Activated naive CD8-positive, alpha-beta T cell treated with anti-CD3 and anti-CD28 coated beads, Interleukin-2, amount 50 U/mL, for 16 hours (primary cell): Measurements from ENCODE around the gene PLA2G3.

Experiments used
- DNase-seq: peaks from one replicate; pipeline ENCODE4 v3.0.0-alpha.2; 2020; ENCODE audit warnings: low read depth, low spot score

The PLA2G3 gene

DNA sequence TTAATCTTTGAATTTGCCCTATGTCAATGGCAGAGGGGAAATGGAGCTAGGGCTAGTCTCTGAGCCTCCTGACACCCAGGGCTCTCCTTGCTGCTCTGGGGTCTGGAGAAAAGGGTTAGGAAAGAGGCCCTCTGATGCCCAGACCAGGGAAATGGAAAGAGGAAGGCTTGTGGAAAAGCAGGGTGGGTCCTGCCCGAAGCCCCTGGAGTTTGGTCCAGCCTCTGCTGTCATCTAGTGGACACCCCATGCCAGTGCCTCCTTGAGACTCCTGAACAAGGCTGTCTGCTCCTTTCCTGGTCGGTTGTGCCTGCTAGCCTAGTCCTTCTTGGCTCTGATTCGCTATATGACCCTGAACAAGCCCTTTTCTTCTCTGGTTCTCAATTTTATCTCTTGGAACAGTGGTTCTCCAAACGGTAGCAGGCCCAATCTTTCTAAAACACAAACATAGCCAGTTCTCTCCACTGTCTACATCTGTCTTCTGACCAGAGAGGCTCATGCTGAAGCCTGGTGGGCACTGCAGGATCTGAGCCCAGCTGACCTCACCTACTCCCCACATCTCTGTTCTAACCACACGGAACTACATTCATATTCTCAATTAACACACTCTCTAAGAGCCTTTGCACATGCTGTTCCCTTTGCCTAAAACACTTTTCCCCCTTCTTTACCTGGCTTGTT lies 8.8 kb upstream of the PLA2G3 start:
- no peak for DNase-seq

DNA sequence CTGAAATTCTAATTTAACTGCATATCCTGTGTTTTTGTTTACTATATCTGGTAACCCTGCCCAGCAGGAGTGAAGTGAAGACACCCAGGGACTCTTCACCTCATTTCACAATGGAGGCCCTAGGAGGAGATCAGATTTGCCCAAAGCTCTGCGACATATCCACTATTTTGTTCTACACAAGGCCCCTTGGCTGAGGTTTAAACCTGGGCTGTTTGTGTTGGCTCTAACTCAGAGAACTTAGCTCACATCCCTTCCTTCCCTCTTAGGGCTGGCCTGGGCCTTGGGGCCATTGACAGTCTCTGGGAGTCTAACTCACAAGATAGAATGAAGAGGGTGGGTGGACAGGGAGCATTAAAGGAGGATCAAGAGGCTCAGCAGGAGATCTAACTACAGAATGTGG lies 8.2 kb upstream of the PLA2G3 start:
- DNase-seq: no peak

DNA sequence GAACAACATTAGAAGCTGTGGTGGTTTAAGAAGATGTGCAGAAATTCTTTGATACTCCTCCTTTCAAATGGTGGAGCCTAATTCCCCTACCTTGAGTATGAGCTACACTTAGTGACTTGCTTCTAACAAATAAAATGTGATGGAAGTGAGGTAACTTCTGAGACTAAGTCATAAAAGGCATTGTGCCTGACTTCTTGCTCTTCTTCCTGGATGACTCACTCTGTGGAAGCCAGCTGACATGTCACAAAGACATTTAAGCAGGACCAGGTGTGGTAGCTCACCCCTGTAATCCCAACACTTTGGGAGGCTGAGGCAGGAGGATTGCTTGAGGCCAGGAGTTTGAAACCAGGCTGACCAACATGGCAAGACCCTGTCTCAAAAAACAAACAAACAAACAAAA lies 3.9 kb upstream of the PLA2G3 start:
- DNase-seq: no peak

DNA sequence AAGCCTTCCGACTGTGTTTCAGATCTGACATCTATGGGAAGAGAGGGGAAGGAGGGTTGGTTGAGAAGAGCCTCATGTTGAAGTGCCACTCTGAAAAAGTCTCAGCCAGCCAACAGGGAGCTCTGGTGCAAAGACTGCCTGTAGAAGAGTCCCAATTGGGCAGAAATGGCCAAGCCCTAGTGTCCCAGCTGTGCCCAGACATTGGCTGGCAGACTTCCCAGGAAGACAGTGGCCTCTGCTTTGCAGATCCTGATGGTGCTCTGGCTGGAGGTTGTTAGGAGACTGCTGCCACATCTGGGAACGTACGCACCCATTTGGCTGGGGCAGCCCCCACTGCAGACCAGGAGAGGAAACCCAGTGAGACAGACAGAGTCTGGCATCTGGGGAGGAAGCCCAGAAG lies 3.2 kb upstream of the PLA2G3 start:
- no peak for DNase-seq

DNA sequence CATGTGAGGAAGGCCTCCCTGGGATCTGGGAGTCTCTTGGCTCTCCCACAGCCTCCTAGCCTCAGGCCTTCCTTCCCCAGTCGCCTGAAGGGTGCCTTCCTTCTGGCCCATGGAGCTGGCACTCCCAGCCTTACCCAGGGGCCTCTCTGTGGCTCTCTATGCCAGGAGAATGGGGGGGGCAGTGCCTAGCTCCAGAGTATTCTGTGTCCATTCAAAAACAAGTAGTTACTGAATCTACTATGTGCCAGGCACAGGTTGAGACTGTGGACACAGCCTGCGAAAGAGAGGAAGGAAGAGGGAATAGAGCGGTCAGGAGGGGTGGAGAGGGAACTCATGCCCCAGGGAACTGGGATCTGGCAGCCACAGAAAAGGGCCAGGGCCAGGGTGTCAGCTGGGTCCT lies 2.7 kb upstream of the PLA2G3 start:
- no peak for DNase-seq

DNA sequence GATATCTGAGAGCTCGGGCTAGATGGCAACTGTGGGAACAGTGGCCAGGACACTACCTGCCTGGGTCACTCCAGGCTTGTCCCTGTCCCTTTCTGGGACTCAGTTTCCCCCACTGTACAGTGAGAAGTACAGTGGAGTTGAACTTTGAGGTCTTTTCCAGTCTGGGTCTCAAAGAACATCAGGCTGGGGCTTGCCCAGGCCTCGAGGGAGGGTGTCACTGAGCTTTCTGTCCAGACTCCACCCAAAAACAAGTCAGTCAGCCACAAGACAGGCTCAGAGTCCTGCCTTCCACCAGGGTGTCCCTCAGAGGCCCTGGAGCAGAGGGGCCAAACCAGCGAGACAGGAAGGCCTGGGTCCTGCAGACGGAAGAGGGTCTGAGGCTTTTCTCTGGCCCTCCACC lies 2.0 kb upstream of the PLA2G3 start:
- no peak for DNase-seq

DNA sequence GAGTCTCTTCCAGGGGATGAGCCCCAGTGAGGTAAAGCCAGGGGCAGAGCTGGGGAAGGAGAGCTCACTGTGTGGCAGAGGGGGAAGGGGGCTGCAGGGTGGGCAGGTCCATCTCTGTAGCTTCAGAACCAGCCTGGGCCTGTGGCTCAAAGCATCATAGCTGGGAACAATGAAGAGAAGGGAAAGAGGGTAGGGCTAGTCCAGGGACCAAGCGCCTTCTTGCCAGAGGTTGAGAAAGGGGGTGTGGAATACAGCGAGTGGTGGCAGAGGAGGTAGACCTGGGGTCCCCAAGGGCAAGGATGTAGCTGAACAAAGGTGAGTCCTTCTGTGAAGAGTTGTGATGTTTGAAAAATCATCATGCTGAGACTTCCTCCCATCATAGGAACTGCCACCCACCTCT lies 1.2 kb upstream of the PLA2G3 start:
- DNase-seq: no peak

DNA sequence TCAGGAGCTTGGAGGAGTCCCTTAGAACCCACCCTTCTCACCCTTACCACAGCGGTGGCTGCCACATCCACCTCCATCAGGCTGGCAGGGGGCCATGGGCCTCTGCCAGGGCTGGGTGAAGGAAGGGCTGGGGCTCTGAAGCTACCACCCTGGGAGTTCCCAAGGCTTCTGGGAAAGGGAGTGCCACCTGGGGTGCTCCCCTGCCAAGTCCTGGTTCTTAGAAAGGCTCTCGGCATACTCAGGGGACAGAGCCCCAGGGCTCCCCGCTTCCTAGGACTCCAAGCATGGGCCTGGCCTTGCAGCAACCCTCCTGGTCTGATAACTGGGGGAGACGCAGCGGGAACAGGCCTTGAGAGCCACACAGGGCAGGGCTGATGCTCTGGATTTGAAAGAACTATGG lies 438 bp upstream of the PLA2G3 start:
- DNase-seq: no peak

DNA sequence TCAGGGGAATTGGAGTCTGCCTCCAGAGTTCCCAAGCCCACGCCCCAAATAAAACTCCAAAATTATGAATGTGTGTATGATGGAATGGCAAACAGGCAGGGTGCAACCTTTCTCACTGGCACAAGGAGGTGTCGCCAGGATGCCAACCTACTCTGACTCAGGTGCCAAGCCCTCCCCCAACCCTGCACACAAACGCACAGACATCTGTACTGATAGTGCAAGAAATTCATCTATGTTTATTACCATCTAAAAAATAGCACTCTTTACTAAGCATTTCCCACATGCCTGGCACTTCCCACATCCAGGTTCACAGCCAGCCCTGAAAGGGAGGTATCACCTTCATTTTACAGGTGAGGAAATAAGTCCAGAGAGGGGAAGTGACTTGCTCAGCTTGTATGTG lies 1.2 kb downstream of the PLA2G3 start:
- DNase-seq: no peak

DNA sequence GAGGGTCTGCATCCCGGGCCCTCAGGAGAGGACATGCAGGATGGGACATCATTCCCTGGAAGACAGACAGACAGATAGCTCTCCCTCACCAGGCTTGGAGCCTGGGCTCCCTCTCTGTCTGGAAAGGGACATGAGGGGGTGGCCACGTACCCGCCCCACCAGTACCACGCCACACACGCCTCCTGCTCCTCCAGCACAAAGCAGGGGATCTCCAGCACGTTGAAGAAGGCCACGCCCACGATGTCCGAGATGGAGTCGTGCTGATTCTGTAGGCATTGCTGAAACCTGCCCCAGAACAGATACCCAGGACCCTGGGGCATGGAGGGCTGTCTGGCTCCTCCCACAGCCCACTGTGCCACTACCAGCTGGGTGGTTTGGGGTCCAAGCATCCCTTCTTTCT lies 2.2 kb downstream of the PLA2G3 start:
- DNase-seq: no peak

DNA sequence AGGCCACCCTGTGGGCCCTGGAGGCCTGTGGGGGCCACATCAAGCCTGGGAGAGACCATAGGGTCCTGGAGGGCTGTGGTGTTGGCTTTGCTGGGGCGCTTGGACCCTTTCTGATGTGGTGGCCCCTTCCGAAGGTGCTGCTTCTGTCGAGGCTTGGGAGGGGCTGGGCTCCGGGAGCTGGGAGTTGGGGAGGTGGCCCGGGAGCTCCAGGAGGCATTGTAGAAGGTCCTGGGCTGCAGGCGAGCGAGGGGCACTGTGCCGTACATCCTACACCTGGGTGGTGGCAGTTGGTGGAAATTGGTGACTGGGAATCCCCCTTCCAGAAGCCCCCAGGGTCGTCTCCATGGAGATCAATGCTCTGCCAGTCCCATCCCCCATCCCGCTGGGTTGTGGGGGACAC lies 2.6 kb downstream of the PLA2G3 start:
- DNase-seq: no peak

DNA sequence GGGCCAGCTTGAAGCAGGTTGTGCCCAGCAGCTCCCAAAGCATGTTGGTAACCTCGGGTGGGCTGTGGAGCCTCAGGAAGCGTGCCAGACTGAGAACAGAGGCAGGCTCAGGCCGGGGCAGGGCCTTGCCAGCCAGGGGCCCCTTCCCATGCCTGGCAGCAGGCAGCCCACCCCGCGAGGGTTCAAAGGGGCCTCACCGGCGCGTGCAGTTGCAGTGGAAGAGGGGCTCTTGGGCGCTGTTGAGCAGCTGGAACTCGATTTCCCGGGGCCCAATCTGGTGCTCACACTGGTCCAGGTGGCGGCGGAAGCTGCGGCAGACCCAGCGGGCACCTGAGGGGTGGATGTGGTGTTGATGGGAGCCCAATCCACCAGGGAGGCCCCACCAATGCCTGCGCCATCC lies 3.6 kb downstream of the PLA2G3 start:
- no peak for DNase-seq

DNA sequence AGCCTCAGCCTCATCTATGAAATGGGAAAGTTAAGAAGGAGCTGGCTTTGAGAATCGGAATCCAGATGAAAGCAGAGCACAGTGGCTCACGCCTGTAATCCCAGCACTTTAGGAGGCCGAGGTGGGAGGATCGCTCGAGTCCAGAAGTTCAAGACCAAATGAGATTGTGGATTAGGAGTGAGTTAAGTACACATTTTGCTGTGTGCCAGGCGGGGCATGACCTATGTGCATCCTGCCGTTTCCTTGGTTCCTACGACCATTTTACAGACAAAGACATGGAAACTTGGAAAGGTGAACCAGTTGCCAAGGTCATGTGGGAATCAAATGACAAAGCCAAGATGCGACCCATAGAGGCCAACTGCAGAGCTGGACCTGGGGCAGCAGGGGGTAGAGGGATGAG lies 4.2 kb downstream of the PLA2G3 start:
- no peak for DNase-seq

DNA sequence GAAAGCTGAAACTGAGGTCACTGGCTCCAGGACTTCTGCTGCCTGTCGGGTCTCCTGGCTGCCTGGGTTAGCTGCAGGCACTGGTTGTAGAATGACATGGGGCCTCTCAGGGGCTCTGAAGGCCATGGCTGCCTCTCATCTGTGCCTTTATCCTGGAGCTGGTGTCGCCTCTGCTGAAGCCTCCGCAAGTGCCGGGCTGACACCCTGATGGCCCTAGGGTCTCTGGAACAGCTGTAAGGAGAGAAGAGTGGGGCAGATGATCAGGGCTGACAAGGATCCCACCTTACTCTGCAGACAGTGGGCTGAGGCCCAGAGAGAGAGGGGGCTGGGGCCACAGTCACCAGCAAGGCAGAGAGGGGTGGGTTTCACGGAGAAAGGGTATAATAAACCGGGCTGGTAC lies 4.6 kb downstream of the PLA2G3 start:
- DNase-seq: no peak

DNA sequence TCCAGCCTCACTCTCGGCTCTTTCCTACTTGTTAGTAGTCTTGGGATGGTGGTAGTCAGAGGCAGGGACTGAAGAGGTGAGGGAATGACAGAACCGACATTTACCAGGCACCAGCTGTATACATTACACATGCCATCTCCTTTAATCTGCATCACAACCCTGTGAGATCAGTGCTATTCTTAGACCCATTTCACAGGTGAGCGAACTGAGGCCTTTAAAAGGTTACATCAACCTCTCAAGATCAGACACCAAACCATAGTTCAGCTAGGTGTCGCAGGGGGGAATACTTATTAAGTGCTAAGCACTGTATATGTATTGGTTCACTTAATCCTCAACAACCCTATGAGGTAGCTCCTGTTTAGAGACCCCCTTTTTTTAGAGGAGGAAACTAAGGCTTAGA lies 5.6 kb downstream of the PLA2G3 start:
- DNase-seq: no peak

DNA sequence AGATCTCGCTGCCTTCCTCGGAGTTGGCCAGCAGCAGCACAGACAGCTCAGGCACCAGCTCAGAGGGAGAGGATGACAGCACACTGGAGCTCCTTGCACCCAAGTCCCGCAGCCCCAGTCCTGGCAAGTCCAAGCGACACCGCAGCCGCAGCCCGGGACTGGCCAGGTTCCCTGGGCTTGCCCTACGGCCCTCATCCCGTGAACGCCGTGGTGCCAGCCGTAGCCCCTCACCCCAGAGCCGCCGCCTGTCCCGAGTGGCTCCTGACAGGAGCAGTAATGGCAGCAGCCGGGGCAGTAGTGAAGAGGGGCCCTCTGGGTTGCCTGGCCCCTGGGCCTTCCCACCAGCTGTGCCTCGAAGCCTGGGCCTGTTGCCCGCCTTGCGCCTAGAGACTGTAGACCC lies 6.4 kb downstream of the PLA2G3 start:
- no peak for DNase-seq

DNA sequence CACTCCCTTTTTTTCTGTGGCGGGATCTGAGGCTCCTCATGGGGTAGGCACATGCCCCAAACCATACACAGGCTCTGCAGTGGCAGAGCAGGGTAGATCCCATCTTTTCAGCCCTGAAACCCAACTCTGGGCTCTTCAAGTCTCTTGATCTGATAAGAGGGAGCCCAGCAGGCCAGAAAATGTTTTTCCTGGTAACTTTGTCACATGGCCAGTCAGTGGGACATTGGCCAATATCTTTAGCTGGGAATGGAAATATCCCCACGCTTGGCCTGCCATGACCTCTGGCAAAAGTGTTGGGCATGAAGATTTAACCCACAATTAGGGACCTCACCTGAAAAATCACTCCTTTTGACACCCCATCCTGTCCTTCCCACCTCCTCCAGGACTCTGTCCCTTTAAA lies 9.4 kb downstream of the PLA2G3 start:
- DNase-seq: no peak

DNA sequence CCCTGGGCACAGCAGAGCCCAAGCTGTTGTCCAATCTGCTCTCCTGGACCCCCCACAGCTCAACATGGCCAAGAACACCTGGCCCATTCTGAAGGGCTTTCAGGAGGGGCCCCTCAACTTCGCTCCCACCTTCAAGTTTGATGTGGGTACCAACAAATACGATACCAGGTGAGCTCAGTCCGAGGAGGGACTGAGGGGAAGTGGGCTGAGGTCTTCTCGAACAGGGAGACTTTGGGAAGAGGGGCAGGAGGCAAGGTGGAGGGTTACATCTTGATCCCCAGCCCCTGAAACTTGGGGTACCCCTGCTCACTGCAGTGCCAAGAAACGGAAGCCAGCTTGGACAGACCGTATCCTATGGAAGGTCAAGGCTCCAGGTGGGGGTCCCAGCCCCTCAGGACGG lies 12.2 kb downstream of the PLA2G3 start:
- no peak for DNase-seq

DNA sequence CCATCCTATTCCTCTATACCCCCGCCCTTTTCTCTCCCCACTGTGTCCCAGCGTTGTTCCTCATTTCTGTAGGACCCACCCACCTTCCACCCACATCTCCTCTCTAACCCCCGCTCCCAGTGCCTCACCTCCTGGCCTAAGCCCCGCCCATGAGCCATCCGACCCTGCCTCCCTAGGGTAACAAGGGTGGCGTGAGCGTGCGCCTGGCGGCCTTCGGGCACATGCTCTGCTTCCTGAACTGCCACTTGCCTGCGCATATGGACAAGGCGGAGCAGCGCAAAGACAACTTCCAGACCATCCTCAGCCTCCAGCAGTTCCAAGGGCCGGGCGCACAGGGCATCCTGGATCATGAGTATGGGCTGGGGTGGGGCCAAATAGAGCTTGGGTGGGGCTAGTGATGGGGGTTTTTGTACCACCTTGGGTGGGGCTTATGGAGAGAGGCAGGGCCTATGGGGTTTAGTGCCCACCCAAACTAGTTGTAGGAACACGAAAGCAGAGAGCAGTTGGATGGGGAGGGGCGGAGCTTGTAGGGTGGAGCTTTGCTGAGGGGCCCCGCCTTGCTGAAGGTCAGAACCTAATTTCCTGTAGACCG lies 13.0 kb downstream of the PLA2G3 start:
- no peak for DNase-seq

DNA sequence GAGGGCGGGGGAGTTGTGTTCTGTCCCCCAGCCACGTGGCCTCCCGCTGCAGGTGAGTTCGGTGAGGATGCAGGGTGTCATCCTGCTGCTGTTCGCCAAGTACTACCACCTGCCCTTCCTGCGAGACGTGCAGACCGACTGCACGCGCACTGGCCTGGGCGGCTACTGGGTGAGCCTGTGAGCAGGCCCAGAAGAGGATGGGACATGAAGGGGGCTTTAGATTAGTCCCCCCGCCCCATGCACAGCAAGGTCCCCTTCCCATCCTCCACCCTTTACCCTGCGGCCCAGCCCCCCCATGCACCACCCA lies 13.5 kb downstream of the PLA2G3 start:
- no peak for DNase-seq

DNA sequence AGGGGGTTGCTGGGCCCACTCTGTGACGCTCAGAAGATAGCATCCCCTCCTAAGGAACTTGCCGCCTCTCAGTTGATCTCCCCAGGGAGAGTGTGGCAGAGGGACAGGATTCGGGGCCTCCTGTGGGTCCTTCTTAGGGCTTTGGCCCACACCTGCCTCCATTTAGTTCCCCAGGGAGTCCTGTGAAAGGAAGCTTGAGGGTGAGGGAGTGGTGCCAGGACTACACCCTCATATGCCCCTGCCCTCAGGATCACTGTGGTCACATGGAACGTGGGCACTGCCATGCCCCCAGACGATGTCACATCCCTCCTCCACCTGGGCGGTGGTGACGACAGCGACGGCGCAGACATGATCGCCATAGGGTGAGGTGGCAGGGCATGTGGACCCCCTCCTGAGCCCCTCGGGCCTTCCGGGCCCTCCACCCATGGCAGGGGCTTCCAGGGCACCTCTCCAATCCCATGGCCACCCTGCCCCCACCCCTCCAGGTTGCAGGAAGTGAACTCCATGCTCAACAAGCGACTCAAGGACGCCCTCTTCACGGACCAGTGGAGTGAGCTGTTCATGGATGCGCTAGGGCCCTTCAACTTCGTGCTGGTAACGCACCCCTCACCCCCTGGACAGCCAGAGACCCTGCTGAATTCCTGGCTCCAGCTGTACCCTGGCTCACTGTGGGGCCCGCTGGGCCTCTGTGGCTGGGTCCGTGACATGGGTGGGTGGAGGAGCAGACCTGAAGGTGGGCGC lies 14.0 kb downstream of the PLA2G3 start:
- no peak for DNase-seq

DNA sequence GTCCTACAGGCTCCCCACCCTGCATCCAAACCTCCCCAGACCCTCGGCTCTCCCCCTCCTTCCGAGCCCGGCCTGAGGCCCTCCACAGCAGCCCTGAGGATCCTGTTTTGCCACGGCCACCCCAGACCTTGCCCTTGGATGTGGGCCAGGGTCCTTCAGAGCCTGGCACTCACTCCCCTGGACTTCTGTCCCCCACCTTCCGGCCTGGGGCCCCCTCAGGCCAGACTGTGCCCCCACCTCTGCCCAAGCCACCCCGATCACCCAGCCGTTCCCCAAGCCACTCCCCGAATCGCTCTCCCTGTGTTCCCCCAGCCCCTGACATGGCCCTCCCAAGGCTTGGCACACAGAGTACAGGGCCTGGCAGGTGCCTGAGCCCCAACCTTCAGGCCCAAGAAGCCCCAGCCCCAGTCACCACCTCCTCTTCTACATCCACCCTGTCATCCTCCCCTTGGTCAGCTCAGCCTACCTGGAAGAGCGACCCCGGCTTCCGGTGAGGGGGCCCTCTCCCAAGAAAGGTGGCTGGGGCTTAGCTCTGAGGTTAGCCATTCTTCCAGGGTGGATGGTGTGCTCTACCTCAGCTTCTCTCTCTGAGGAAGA lies 14.7 kb downstream of the PLA2G3 start:
- DNase-seq: no peak

DNA sequence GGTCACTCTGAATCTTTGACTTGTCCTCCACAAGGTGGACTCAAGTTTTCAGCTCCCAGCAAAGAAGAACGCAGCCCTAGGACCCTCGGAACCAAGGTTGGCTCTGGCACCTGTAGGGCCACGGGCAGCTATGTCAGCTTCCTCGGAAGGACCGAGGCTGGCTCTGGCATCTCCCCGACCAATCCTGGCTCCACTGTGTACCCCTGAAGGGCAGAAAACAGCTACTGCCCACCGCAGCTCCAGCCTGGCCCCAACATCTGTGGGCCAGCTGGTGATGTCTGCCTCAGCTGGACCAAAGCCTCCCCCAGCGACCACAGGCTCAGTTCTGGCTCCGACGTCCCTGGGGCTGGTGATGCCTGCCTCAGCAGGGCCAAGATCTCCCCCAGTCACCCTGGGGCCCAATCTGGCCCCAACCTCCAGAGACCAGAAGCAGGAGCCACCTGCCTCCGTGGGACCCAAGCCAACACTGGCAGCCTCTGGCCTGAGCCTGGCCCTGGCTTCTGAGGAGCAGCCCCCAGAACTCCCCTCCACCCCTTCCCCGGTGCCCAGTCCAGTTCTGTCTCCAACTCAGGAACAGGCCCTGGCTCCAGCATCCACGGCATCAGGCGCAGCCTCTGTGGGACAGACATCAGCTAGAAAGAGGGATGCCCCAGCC lies 15.4 kb downstream of the PLA2G3 start:
- no peak for DNase-seq
